Endothelial cell of umbilical vein (primary cell): ENCODE results near the gene SYTL4. TPM values are rescaled to one million over a fixed set of nuclear protein-coding genes. Genes with fewer than 3 reads are reported as not detected.

Source experiments
- BruUV-seq: library from RNA; stranded (reverse); fragments of 400-500 nt; replicated peaks from 2 replicates; lab custom pipeline; 2021; lab: Mats Ljungman, UMichigan
- CTCF ChIA-PET: fragments of 300-600, 350-600 bp; sonication (Branson Sonifier 250); formaldehyde crosslinking; loops from one replicate; lab custom pipeline; 2021; ENCODE audit warnings: antibody characterized with exemption, inconsistent platforms; lab: Charles Lee
- POLR2A ChIA-PET: fragments of 300-600, 350-600 bp; sonication (Branson Sonifier 250); formaldehyde crosslinking; loops from one replicate; lab custom pipeline; 2021; ENCODE audit warnings: antibody characterized with exemption, inconsistent platforms; lab: Charles Lee
- DNase-seq: peaks from one replicate; pipeline ENCODE4 v3.0.0-alpha.2; 2011; ENCODE audit warnings: low read depth, low spot score
- FAIRE-seq: peaks from 2 replicates; lab custom pipeline; 2011; peaks lifted over from hg19 to GRCh38; lab: Jason Lieb, UNC
- H2AFZ ChIP-seq: 2 replicates; pipeline ENCODE4 v1.6.0; 2012; ENCODE audit warnings: low read depth, low read length, control low read depth, inconsistent platforms
- H3K27ac ChIP-seq: 2 replicates; pipeline ENCODE4 v1.5.1; 2011; ENCODE audit warnings: low read depth, mild to moderate bottlenecking, control low read depth, low read length, moderate library complexity; ENCODE audit not compliant: insufficient read depth
- H3K27me3 ChIP-seq, 2 experiments: 2 replicates each; pipeline versions ENCODE4 v1.6.0 to v1.6.1; 2011; ENCODE audit warnings: low read length in 2 of 2, mixed read lengths in 1 of 2; ENCODE audit not compliant: control insufficient read depth in 2 of 2, insufficient read depth in 2 of 2
- H3K36me3 ChIP-seq, 2 experiments: 2 replicates in 1 of 2; 3 replicates in 1 of 2; pipeline ENCODE4 v1.5.1; 2011; ENCODE audit warnings: low read length in 2 of 2, mild to moderate bottlenecking in 1 of 2, moderate library complexity in 1 of 2; ENCODE audit not compliant: control insufficient read depth in 2 of 2, insufficient read depth in 2 of 2; ENCODE audit errors: extremely low read depth in 1 of 2
- H3K4me1 ChIP-seq: 3 replicates; pipeline ENCODE4 v1.5.1; 2011; ENCODE audit warnings: mild to moderate bottlenecking, low read length; ENCODE audit not compliant: control insufficient read depth, insufficient read depth; ENCODE audit errors: extremely low read depth
- H3K4me2 ChIP-seq: 2 replicates; pipeline ENCODE4 v1.6.1; 2011; ENCODE audit warnings: low read length, control low read depth, mixed read lengths; ENCODE audit not compliant: insufficient read depth
- H3K4me3 ChIP-seq, 3 experiments: fragments of 200-600 bp in 1 of 3; sonication (generic), shearing (Covaris generic) in 1 of 3; replicated peaks in 1 of 3; 2 replicates each; pipeline ENCODE4 v1.5.1; 2011 to 2016; ENCODE audit warnings: control low read depth in 3 of 3, low read length in 3 of 3, mild to moderate bottlenecking in 2 of 3, inconsistent platforms in 1 of 3, low read depth in 1 of 3, moderate library complexity in 1 of 3; ENCODE audit not compliant: insufficient read depth in 1 of 3
- H3K79me2 ChIP-seq: 2 replicates; pipeline ENCODE4 v1.6.0; 2012; ENCODE audit warnings: low read length, inconsistent platforms; ENCODE audit not compliant: control insufficient read depth, insufficient read depth
- H3K9ac ChIP-seq: replicated peaks from 2 replicates; pipeline ENCODE3; 2011; ENCODE audit warnings: low read length, control low read depth; ENCODE audit not compliant: insufficient read depth; ENCODE audit errors: extremely low read depth
- H3K9me1 ChIP-seq: replicated peaks from 3 replicates; pipeline ENCODE4 v1.6.0; 2011; ENCODE audit warnings: mild to moderate bottlenecking, low read length; ENCODE audit not compliant: control insufficient read depth, insufficient read depth; ENCODE audit errors: extremely low read depth
- H3K9me3 ChIP-seq: replicated peaks from 2 replicates; pipeline ENCODE4 v1.5.1; 2012; ENCODE audit warnings: low read length, inconsistent platforms; ENCODE audit not compliant: control insufficient read depth, insufficient read depth
- H4K20me1 ChIP-seq: replicated peaks from 2 replicates; pipeline ENCODE3; 2011; ENCODE audit warnings: mild to moderate bottlenecking, low read length; ENCODE audit not compliant: control insufficient read depth, insufficient read depth; ENCODE audit errors: extremely low read depth
- CTCF ChIP-seq, 2 donors: IDR thresholded peaks; 1 replicate in 1 of 2; 2 replicates in 1 of 2; pipeline ENCODE4 v1.5.1; 2011; ENCODE audit warnings: low read length in 2 of 2, mild to moderate bottlenecking in 2 of 2, moderate library complexity in 2 of 2, control low read depth in 1 of 2, inconsistent platforms in 1 of 2, low read depth in 1 of 2; ENCODE audit not compliant: insufficient read depth in 1 of 2; ENCODE audit errors: extremely low read depth in 1 of 2
- EZH2 ChIP-seq: IDR thresholded peaks from 2 replicates; pipeline ENCODE4 v1.6.1; 2012; ENCODE audit warnings: borderline replicate concordance, low read depth, mild to moderate bottlenecking, moderate library complexity, low read length, inconsistent platforms; ENCODE audit not compliant: severe bottlenecking
- FOS ChIP-seq: IDR thresholded peaks from 2 replicates; pipeline ENCODE4 v1.6.1; 2011; ENCODE audit warnings: mild to moderate bottlenecking, low read length, moderate library complexity, borderline replicate concordance; ENCODE audit not compliant: insufficient read depth
- GATA2 ChIP-seq: IDR thresholded peaks from 2 replicates; pipeline ENCODE4 v1.7.0; 2011; ENCODE audit warnings: low read depth, mild to moderate bottlenecking, moderate library complexity, mixed read lengths, low read length; ENCODE audit not compliant: insufficient read length, insufficient read depth
- JUN ChIP-seq: IDR thresholded peaks from 2 replicates; pipeline ENCODE4 v1.6.1; 2011; ENCODE audit warnings: borderline replicate concordance, low read depth; ENCODE audit not compliant: insufficient read length, insufficient read depth
- MAX ChIP-seq: IDR thresholded peaks from 2 replicates; pipeline ENCODE4 v1.6.1; 2011; ENCODE audit not compliant: insufficient read depth, insufficient read length
- MYC ChIP-seq: IDR thresholded peaks from one replicate; pipeline ENCODE4 v1.6.1; 2011; ENCODE audit warnings: mild to moderate bottlenecking, low read depth, low read length
- POLR2A ChIP-seq: IDR thresholded peaks from 2 replicates; pipeline ENCODE4 v1.6.1; 2012; ENCODE audit warnings: low read depth, mild to moderate bottlenecking, control low read depth, low read length
- POLR2AphosphoS5 ChIP-seq: IDR thresholded peaks from 2 replicates; pipeline ENCODE4 v1.6.1; 2012; ENCODE audit warnings: low read depth, mild to moderate bottlenecking, control low read depth, low read length, moderate library complexity; ENCODE audit not compliant: insufficient read depth
- dilution Hi-C: fragments of 300-500 bp; cut with MboI; formaldehyde crosslinking; loops from one replicate; pipeline ENCODE4 v1.15.0; 2019; ENCODE audit warnings: low sequenced_read_pairs; ENCODE audit not compliant: extremely low pct_ligation_motif_present
- intact Hi-C: fragments of 100-400 bp; cut with micrococcal nuclease; formaldehyde crosslinking; loops from one replicate; pipeline ENCODE4 v1.10.0; 2022
- polyA plus RNA-seq, 4 experiments: library from polyadenylated mRNA; depleted of rRNA in 3 of 4; stranded (reverse) in 3 of 4; unstranded in 1 of 4; fragments of >200 nt; gene quantifications; 2 replicates each; pipeline versions ENCODE4 v1.2.1 to v1.2.3, GENCODE V29; 2011 to 2012; ENCODE audit warnings: missing spikeins in 1 of 4
- total RNA-seq: library from RNA; stranded (reverse); gene quantifications from 2 replicates; pipeline ENCODE4 v1.2.3, GENCODE V29; 2021

SYTL4 gene
- total and polyA plus RNA-seq, 2 donors (not counting 3 experiments of a cell fraction or from before 2014, with no cell fraction given): 25.6 to 44.1 TPM

GRCh38 chrX:100647739-100648138 lies 84.2 kb downstream of the SYTL4 start:
- Histone ChIP-seq H3K9ac (no peak overlapping the region), H3K4me2 (peak overlapping the region; percentile 28), H3K79me2 (peaks cover 61% of the 10 kb centered on the region), H4K20me1 (no peaks in the 10 kb centered on the region), H3K9me3 (no peaks in the 10 kb centered on the region), H3K27me3 (no peaks in the 10 kb centered on the region), H3K4me3 (no peak overlapping the region), H3K36me3 (peaks cover 0 to 6% of the 10 kb centered on the region in 2 experiments), H3K9me1 (no peaks in the 10 kb centered on the region), H3K4me1 (peaks cover 73% of the 10 kb centered on the region), H2AFZ (no peak overlapping the region), H3K27ac (peak overlapping the region; percentile 99)
- dilution Hi-C loops: no loop called here
- DNase-seq: peak; percentile 21
- BruUV-seq: no TSS peak
- CTCF ChIA-PET: interaction anchor here (1.1 to 4.1 kb wide), 4 partner anchors 11 to 37 kb away, joined by 3 to 19 read pairs (median 6); partner anchors contain the start of gene TSPAN6
- POLR2A ChIA-PET: no interaction called here
- intact Hi-C loops: no loop called here
- TF ChIP-seq EZH2: no peak
- TF ChIP-seq MYC: no peak
- no peak for TF ChIP-seq MAX
- TF ChIP-seq FOS: no peak
- no peak for TF ChIP-seq CTCF (IDR thresholded peaks at IDR 0.05; ENCODE audit: extremely low read depth in 1 of 2, insufficient read depth in 1 of 2, low read depth in 1 of 2, low read length in 2 of 2)
- no peak for TF ChIP-seq JUN
- TF ChIP-seq POLR2AphosphoS5: no peak
- TF ChIP-seq POLR2A: no peak
- TF ChIP-seq GATA2: no peak
- no peak for FAIRE-seq
